Thoracic aorta (tissue), 2 donors: ENCODE data around the gene CFAP100. TPM values are rescaled to one million over a fixed set of nuclear protein-coding genes. Genes with fewer than 3 reads are reported as not detected.

ENCODE experiments used
- ATAC-seq: fragments of 150-250 bp; one replicate; pipeline ENCODE4 v1.8.0; 2017; ENCODE audit warnings: low read depth; ENCODE audit not compliant: insufficient number of reproducible peaks, low FRiP score
- DNase-seq: peaks from one replicate; pipeline ENCODE4 v3.0.0-alpha.2; 2020; ENCODE audit warnings: low spot score
- H3K27ac ChIP-seq, 2 donors: fragments of 200-600 bp; sonication (generic); 1 replicate in 1 of 2; 2 replicates in 1 of 2; pipeline ENCODE4 v1.5.1; 2016; ENCODE audit warnings: mild to moderate bottlenecking in 2 of 2, moderate library complexity in 2 of 2
- H3K27me3 ChIP-seq: fragments of 200-600 bp; sonication (generic); replicated peaks from 2 replicates; pipeline ENCODE4 v1.6.0; 2016; ENCODE audit warnings: mild to moderate bottlenecking; ENCODE audit not compliant: insufficient read depth
- H3K36me3 ChIP-seq: fragments of 200-600 bp; sonication (generic); one replicate; pipeline ENCODE4 v1.5.1; 2016
- H3K4me1 ChIP-seq, 2 donors: fragments of 200-600 bp; sonication (generic); 1 replicate in 1 of 2; 2 replicates in 1 of 2; pipeline versions ENCODE4 v1.5.1 to v1.6.0; 2016; ENCODE audit warnings: low read depth in 2 of 2, mild to moderate bottlenecking in 1 of 2; ENCODE audit not compliant: control insufficient read depth in 1 of 2
- H3K4me3 ChIP-seq: fragments of 200-600 bp; sonication (generic); 2 replicates; pipeline ENCODE4 v1.5.1; 2016; ENCODE audit warnings: mild to moderate bottlenecking
- H3K9me3 ChIP-seq: fragments of 200-600 bp; sonication (generic); 2 replicates; pipeline ENCODE4 v1.5.1; 2016
- total RNA-seq, 2 donors: library from RNA; depleted of rRNA; stranded (reverse); fragments of >200 nt; gene quantifications; one replicate each; pipeline versions ENCODE4 v1.1.0 to v1.2.3, GENCODE V29; 2016
- TF ChIP-seq, protein P1 (sequence below): fragments of 200-600 bp; sonication (generic); IDR thresholded peaks from one replicate; pipeline ENCODE4 v1.5.1; 2019; ENCODE audit warnings: antibody characterized with exemption

The CFAP100 gene
- total RNA-seq, 2 donors from 2014 or later = not detected

- Histone ChIP-seq H3K27me3 (no peaks in the 10 kb centered on the region), H3K27ac (no peak overlapping the region), H3K36me3 (no peaks in the 10 kb centered on the region), H3K9me3 (no peaks in the 10 kb centered on the region), H3K4me3 (no peak overlapping the region), H3K4me1 (no peaks in the 10 kb centered on the region)
- no peak for DNase-seq
- ATAC-seq = no peak
- TF ChIP-seq, protein P1, sequence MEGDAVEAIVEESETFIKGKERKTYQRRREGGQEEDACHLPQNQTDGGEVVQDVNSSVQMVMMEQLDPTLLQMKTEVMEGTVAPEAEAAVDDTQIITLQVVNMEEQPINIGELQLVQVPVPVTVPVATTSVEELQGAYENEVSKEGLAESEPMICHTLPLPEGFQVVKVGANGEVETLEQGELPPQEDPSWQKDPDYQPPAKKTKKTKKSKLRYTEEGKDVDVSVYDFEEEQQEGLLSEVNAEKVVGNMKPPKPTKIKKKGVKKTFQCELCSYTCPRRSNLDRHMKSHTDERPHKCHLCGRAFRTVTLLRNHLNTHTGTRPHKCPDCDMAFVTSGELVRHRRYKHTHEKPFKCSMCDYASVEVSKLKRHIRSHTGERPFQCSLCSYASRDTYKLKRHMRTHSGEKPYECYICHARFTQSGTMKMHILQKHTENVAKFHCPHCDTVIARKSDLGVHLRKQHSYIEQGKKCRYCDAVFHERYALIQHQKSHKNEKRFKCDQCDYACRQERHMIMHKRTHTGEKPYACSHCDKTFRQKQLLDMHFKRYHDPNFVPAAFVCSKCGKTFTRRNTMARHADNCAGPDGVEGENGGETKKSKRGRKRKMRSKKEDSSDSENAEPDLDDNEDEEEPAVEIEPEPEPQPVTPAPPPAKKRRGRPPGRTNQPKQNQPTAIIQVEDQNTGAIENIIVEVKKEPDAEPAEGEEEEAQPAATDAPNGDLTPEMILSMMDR = no peak
These were observed 8.1 kb downstream of the CFAP100 start for GRCh38 chr3:126402666-126403302.

DNA sequence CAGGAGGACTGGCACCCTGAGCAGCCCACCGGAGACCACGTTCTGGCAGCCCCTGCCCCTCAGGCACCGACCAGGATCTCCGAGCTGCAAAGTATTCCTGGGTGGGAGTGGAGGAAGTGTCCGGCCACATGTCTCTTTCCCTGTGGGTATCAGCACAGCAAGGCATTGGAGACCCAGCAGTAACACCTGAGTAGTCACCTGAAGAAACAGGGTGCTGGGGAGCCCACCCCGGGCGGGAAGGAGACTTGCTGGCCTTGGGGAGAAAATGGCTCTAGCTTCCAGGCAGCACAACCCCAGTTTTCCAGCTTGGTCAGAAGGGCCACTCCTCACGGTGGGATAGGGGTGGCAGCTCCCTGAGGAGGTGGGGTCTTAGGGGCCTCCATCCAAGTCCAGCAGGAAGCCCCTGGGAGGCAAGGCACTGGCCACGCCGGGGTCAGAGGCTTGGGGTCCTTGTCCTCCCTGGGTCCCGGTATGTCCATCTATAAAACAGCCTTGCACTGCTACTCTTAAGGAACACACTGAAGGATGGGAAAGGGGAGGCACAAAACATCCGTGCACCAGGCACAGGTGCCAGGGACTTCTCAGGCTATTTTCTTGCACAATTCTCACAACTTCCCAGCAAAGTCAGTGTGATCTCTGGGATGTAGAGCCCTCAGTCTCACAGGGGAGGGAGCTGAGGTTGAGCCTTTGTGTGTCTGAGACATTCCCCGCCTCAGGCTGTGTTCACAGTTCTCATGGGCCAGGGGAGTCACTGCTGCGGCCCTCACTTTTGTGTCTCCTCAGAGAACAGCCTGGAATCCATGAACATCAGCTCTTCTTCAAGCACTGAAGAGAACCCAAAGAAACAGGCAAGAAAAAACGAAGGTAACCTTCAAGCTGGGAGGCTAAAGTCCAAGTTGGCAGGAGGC, 11.9 kb downstream of the CFAP100 start:
- H3K27ac ChIP-seq = no peak overlapping the region
- no peaks in the 10 kb centered on the region for H3K9me3 ChIP-seq
- no peak for DNase-seq
- H3K27me3 ChIP-seq = no peaks in the 10 kb centered on the region
- H3K4me1 ChIP-seq = no peaks in the 10 kb centered on the region
- ATAC-seq = no peak
- no peaks in the 10 kb centered on the region for H3K36me3 ChIP-seq
- TF ChIP-seq, protein P1 = no peak
- no peak overlapping the region for H3K4me3 ChIP-seq

GRCh38 chr3:126407412-126408044, 12.8 kb downstream of the CFAP100 start:
- H3K4me3 ChIP-seq = no peak overlapping the region
- TF ChIP-seq, protein P1 = no peak

GRCh38 chr3:126408099-126408498, 13.4 kb downstream of the CFAP100 start:
- no peaks in the 10 kb centered on the region for H3K27me3 ChIP-seq
- no peak overlapping the region for H3K27ac ChIP-seq
- H3K9me3 ChIP-seq = no peaks in the 10 kb centered on the region
- no peaks in the 10 kb centered on the region for H3K4me1 ChIP-seq
- DNase-seq (no peak), ATAC-seq (no peak)
- no peaks in the 10 kb centered on the region for H3K36me3 ChIP-seq
- no peak overlapping the region for H3K4me3 ChIP-seq
- TF ChIP-seq, protein P1 = no peak

More at GRCh38 chr3:126407412-126408044, 12.8 kb downstream of the CFAP100 start:
- no peaks in the 10 kb centered on the region for H3K27me3 ChIP-seq
- no peaks in the 10 kb centered on the region for H3K9me3 ChIP-seq
- no peaks in the 10 kb centered on the region for H3K4me1 ChIP-seq
- no peak for DNase-seq
- no peak for ATAC-seq
- no peaks in the 10 kb centered on the region for H3K36me3 ChIP-seq
- H3K27ac ChIP-seq = no peak overlapping the region
